HCT116 (cell line): ENCODE data around the gene CRYGA.

Source experiments
- POLR2AphosphoS5 ChIP-seq: IDR thresholded peaks from 2 replicates; pipeline ENCODE4 v1.6.1; 2011; ENCODE audit warnings: mild to moderate bottlenecking, low read depth, low read length, moderate library complexity
- TCF7L2 ChIP-seq: IDR thresholded peaks from 2 replicates; pipeline ENCODE4 v1.7.0; 2011; ENCODE audit warnings: borderline replicate concordance, inconsistent platforms; ENCODE audit not compliant: insufficient read depth, insufficient read length; ENCODE audit errors: extremely low read depth
- TF ChIP-seq, protein P1 (sequence below), 3 experiments: fragments of 200-600 bp in 1 of 3; sonication (generic) in 1 of 3; IDR thresholded peaks in 2 of 3; conservative IDR thresholded peaks in 1 of 3; 2 replicates each; pipeline ENCODE4 v1.5.1; 2012 to 2017; ENCODE audit warnings: low read depth in 2 of 3, low read length in 2 of 3, antibody characterized with exemption in 1 of 3, borderline replicate concordance in 1 of 3, control low read depth in 1 of 3, mild to moderate bottlenecking in 1 of 3, mixed read lengths in 1 of 3, mixed run types in 1 of 3, moderate library complexity in 1 of 3; ENCODE audit not compliant: insufficient read depth in 1 of 3

DNA sequence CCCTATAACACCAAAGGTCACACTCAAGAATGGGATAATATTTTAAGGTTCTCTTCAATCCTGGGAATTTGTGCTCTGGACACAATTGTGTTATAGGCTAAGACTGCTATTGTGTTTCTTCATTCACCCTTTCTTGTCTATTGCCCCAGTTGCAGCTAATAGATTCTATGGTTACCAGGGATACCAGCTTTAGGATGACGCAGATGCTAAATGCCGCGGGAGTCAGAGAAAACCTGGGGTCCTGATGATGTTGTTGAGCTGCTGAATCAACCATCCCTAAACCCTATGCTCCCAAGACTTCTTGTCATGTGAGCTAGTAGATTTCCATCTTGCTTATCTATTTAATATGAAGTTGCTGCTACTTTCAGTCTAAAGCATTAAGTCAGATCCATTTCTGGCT is 44.5 kb downstream of the CRYGA start:
- no peak for TF ChIP-seq POLR2AphosphoS5
- no peak for TF ChIP-seq TCF7L2
- TF ChIP-seq, protein P1, sequence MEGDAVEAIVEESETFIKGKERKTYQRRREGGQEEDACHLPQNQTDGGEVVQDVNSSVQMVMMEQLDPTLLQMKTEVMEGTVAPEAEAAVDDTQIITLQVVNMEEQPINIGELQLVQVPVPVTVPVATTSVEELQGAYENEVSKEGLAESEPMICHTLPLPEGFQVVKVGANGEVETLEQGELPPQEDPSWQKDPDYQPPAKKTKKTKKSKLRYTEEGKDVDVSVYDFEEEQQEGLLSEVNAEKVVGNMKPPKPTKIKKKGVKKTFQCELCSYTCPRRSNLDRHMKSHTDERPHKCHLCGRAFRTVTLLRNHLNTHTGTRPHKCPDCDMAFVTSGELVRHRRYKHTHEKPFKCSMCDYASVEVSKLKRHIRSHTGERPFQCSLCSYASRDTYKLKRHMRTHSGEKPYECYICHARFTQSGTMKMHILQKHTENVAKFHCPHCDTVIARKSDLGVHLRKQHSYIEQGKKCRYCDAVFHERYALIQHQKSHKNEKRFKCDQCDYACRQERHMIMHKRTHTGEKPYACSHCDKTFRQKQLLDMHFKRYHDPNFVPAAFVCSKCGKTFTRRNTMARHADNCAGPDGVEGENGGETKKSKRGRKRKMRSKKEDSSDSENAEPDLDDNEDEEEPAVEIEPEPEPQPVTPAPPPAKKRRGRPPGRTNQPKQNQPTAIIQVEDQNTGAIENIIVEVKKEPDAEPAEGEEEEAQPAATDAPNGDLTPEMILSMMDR (IDR thresholded peaks at IDR 0.05 in 2 of 3, conservative IDR thresholded peaks at IDR 0.05 in 1 of 3; ENCODE audit: borderline replicate concordance in 1 of 3, insufficient read depth in 1 of 3, low read depth in 2 of 3, low read length in 2 of 3): no peak
